ENCODE measurements around the gene ZNF778. TPM values are rescaled to one million over a fixed set of nuclear protein-coding genes. Genes with fewer than 3 reads are reported as not detected.

Gene ZNF778
- polyA plus RNA-seq, 1 experiment = 5.5 TPM

DNA sequence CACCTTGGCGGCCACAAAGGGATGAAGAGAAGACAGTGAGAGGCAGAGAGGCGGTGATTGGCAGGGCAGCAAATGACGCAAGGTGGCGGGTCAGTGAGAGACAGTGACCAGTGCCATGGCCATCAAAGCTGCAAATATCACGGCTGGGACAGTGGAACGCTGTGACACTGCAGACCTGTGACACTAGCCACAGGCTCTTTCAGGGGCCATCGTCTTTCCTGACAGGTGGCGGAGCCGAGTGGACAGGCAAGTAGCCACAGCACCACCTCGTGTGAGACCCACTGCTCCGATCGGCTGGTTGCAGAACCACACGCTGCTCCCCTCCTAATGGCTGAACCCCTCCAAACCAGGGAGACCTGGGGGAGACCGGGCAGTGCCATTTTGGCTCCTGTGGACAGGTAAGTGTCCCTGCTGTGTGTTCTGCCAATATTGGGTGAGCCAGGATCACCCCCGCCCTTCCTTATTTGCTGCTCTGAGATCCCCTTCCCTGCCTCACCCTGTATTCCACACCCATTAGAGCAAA lies 7.9 kb upstream of the ZNF778 start:
- CTCF ChIA-PET = no interaction called here
- POLR2A ChIA-PET = no interaction called here
- no peaks in the 10 kb centered on the region for H3K36me3 ChIP-seq (ENCODE audit: control insufficient read depth, insufficient read depth, low read length)
- H3K27me3 ChIP-seq (ENCODE audit: control insufficient read depth, insufficient read depth, low read length) = peaks cover 1% of the 10 kb centered on the region; the same call in 1 of the 2 replicates
- H3K4me3 ChIP-seq (ENCODE audit: low read depth, low read length) = no peak overlapping the region
- TF ChIP-seq CTCF (IDR thresholded peaks at IDR 0.05; ENCODE audit: insufficient read depth, low read depth, low read length) = no peak
- no peak for DNase-seq (ENCODE audit: low read depth)

DNA sequence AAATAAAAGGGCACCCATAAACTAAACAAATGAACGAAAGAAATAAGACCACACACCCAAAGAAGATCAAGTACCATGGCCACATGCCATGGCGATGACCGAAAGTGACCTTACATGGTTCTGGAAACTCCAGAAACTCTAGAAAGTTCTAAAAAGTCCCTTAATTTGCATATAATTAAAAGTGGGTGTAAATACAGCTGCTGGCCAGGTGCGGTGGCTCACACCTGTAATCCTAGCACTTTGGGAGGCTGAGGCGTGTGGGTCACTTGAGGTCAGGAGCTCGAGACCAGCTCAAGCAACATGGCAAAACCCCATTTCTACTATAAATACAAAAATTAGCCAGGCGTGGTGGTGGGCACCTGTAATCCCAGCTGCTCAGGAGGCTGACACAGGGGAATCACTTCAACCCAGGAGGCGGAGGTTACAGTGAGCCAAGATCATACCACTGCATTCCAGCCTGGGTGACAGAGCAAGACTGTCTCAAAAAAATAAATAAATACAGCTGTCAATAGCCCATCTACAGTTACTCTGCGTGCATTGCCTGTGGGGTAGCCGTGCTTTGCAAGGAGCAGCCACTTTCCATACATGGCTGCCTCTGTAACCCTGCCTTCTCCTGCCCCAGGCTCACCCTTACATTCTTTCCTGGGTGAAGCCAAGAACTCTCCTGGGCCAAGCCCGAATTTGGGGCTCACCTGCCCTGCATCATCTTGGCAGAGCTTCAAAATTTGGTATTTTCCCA lies 7.2 kb upstream of the ZNF778 start:
- Histone ChIP-seq H3K4me3 (ENCODE audit: low read depth, low read length) (no peak overlapping the region), H3K27me3 (ENCODE audit: control insufficient read depth, insufficient read depth, low read length) (peaks cover 1% of the 10 kb centered on the region; the same call in 1 of the 2 replicates), H3K36me3 (ENCODE audit: control insufficient read depth, insufficient read depth, low read length) (no peaks in the 10 kb centered on the region)
- CTCF ChIA-PET = no interaction called here
- POLR2A ChIA-PET = no interaction called here
- no peak for DNase-seq (ENCODE audit: low read depth)
- TF ChIP-seq CTCF (IDR thresholded peaks at IDR 0.05; ENCODE audit: insufficient read depth, low read depth, low read length) = no peak

GRCh38 chr16:89210904-89211515 lies 6.5 kb upstream of the ZNF778 start:
- Histone ChIP-seq H3K27me3 (ENCODE audit: control insufficient read depth, insufficient read depth, low read length) (peaks cover 1% of the 10 kb centered on the region; the same call in 1 of the 2 replicates), H3K36me3 (ENCODE audit: control insufficient read depth, insufficient read depth, low read length) (no peaks in the 10 kb centered on the region), H3K4me3 (ENCODE audit: low read depth, low read length) (no peak overlapping the region)
- TF ChIP-seq CTCF (IDR thresholded peaks at IDR 0.05; ENCODE audit: insufficient read depth, low read depth, low read length) = no peak
- ChIA-PET POLR2A (no interaction called here), CTCF (no interaction called here)
- no peak for DNase-seq (ENCODE audit: low read depth)

DNA sequence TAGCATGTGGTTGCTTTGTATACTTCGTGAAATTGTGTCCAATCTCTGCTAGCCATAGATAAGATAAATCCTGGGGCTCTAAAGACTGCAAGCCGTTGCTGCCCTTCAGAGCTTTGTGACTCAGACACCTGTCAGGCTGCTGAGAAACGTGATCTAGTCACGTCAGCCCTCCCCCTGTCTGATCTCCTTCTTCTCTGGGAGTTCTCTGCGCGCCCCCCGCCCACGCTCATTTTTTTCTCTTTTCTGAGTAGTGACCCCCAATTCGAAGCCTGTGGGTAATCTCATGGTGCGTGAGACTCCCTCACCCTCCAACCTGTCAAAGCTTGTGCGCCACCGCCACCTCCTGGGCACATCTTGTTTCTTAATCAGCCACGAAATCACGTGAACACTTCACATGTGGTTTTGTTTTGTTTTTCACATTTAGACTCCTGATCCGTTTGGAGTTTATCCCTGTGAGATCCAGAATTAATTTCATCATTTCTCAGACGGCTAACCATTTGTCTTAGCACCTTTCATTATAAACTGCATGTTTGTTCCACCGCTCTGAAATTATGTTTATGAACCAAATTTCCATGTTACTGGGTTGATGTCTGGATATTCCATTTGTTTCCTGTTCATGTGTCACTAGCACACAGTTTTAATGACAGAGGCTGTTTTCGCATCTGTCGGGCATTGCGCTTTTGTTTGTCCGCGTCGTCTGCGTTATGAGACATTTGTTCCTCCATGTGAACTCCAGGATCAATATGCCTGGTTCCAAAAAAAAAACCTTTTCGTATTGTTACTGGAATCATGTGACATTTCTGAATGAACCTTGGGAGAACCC lies 977 bp upstream of the ZNF778 start:
- Histone ChIP-seq H3K36me3 (ENCODE audit: control insufficient read depth, insufficient read depth, low read length) (peaks cover 3% of the 10 kb centered on the region), H3K4me3 (ENCODE audit: low read depth, low read length) (peak overlapping the region; percentile 96), H3K27me3 (ENCODE audit: control insufficient read depth, insufficient read depth, low read length) (no peaks in the 10 kb centered on the region)
- CTCF ChIA-PET = interaction anchor here (0.6 to 1.2 kb wide), 5 partner anchors 21 to 469 kb away, joined by 3 to 4 read pairs (median 3); no protein-coding TSS in a partner anchor
- peak; percentile 27 for DNase-seq (ENCODE audit: low read depth)
- POLR2A ChIA-PET = interaction anchor here (0.6 kb wide), 1 partner anchor 24 kb away, joined by 4 read pairs; no protein-coding TSS in a partner anchor
- TF ChIP-seq CTCF (IDR thresholded peaks at IDR 0.05; ENCODE audit: insufficient read depth, low read depth, low read length) = peak; percentile 73

GRCh38 chr16:89217138-89217387 lies 440 bp upstream of the ZNF778 start:
- Histone ChIP-seq H3K36me3 (ENCODE audit: control insufficient read depth, insufficient read depth, low read length) (peaks cover 3% of the 10 kb centered on the region), H3K27me3 (ENCODE audit: control insufficient read depth, insufficient read depth, low read length) (no peaks in the 10 kb centered on the region), H3K4me3 (ENCODE audit: low read depth, low read length) (peak overlapping the region; percentile 96)
- TF ChIP-seq CTCF (IDR thresholded peaks at IDR 0.05; ENCODE audit: insufficient read depth, low read depth, low read length) = no peak
- CTCF ChIA-PET = interaction anchor here (0.7 to 1.0 kb wide), 3 partner anchors 23 to 49 kb away, joined by 3 to 4 read pairs (median 3); no protein-coding TSS in a partner anchor
- POLR2A ChIA-PET = no interaction called here
- DNase-seq (ENCODE audit: low read depth) = no peak
